Kidney (tissue), 14 donors: ENCODE results near the gene PLAC1. TPM values are rescaled to one million over a fixed set of nuclear protein-coding genes. Genes with fewer than 3 reads are reported as not detected.

Experiments
- DNase-seq, 5 donors: peaks; one replicate each; pipeline ENCODE4 v3.0.0-alpha.2; 2013 to 2020
- FAIRE-seq: peaks from 2 replicates; lab custom pipeline; 2012; peaks lifted over from hg19 to GRCh38; lab: Jason Lieb, UNC
- H3K27ac ChIP-seq, 2 donors: one replicate each; pipeline ENCODE4 v1.7.0; 2013; ENCODE audit warnings: low read depth in 2 of 2, low read length in 2 of 2, inconsistent platforms in 1 of 2
- H3K27me3 ChIP-seq: one replicate; pipeline ENCODE4 v1.7.1; 2013; ENCODE audit warnings: low read length, inconsistent platforms; ENCODE audit not compliant: control insufficient read depth, insufficient read depth
- H3K36me3 ChIP-seq, 3 donors: one replicate each; pipeline versions ENCODE4 v1.7.0 to v1.7.1; 2013; ENCODE audit warnings: low read length in 3 of 3, control low read depth in 1 of 3, inconsistent platforms in 1 of 3; ENCODE audit not compliant: insufficient read depth in 3 of 3, control insufficient read depth in 2 of 3
- H3K4me1 ChIP-seq, 3 donors: one replicate each; pipeline versions ENCODE4 v1.7.0 to v1.7.1; 2013; ENCODE audit warnings: low read length in 3 of 3, inconsistent platforms in 1 of 3, low read depth in 1 of 3; ENCODE audit not compliant: control insufficient read depth in 2 of 3, insufficient read depth in 2 of 3
- H3K4me3 ChIP-seq, 3 donors: one replicate each; pipeline versions ENCODE4 v1.7.0 to v1.8.1; 2013; ENCODE audit warnings: low read length in 3 of 3, control low read depth in 1 of 3, inconsistent platforms in 1 of 3
- H3K9ac ChIP-seq, 3 donors: one replicate each; pipeline versions ENCODE4 v1.7.0 to v1.7.1; 2013; ENCODE audit warnings: low read length in 3 of 3, control low read depth in 1 of 3, inconsistent platforms in 1 of 3
- H3K9me3 ChIP-seq, 3 donors: one replicate each; pipeline versions ENCODE4 v1.7.0 to v1.7.1; 2013; ENCODE audit warnings: low read length in 3 of 3, control low read depth in 1 of 3, inconsistent platforms in 1 of 3; ENCODE audit not compliant: control insufficient read depth in 2 of 3, insufficient read depth in 1 of 3
- CTCF ChIP-seq: IDR thresholded peaks from 3 replicates; pipeline ENCODE4 v1.5.1; 2012; ENCODE audit warnings: mild to moderate bottlenecking, moderate library complexity, borderline replicate concordance; ENCODE audit not compliant: insufficient read depth; ENCODE audit errors: extremely low read depth
- intact Hi-C: fragments of 100-400 bp; cut with DNase I; formaldehyde crosslinking; loops from one replicate; pipeline ENCODE4 v1.11.1; 2022
- polyA plus RNA-seq: library from polyadenylated mRNA; stranded (reverse); fragments of 350-450 nt; fragmentation: Illumina TruSeq; extraction: RNeasy Lipid Tissue Mini Kit (QIAGEN cat#74804); gene quantifications from one replicate; pipeline ENCODE4 v1.2.3, GENCODE V29; 2014; ENCODE audit warnings: low read depth, low replicate concordance; ENCODE audit not compliant: insufficient read depth
- total RNA-seq: library from RNA; stranded (reverse); fragmentation: NEBNext Ultra II Directional; extraction: Animal tissue kit (Norgen Biotek cat#: 25700); gene quantifications from one replicate; pipeline ENCODE4 v1.2.1, GENCODE V29; 2021
- donor health status: control.
- donor health status: control.
- donor health status: control.
- donor health status: control.
- donor health status: control.
- donor health status: DM: yes; HTN: yes; CAD: no.
- donor health status: Normal renal cell carcinoma (clear cell type).

The PLAC1 gene
- total and polyA plus RNA-seq, 2 donors from 2014 or later = not detected

DNA sequence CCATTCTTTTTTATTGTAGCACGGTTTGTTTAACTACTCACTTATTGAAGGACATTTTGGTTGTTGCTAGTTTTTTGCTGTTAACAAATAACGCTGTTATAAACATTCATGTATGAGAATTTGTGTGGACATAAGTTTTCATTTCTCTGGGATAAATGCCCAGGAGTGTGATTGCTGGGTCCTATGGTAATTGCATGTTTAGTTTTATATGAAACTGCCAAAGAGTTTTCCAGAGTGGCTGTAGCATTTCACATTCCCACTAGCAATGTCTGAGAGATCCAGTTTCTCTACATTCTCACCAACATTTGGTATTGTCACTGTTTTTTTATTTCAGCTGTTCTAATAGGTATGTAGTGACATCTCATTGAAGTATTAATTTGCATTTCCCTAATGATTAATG is 66.8 kb downstream of the PLAC1 start:
- DNase-seq (no peak), FAIRE-seq (no peak)
- Histone ChIP-seq H3K9ac (no peak overlapping the region), H3K9me3 (no peaks in the 10 kb centered on the region), H3K4me1 (no peaks in the 10 kb centered on the region), H3K36me3 (no peaks in the 10 kb centered on the region), H3K27me3 (no peaks in the 10 kb centered on the region), H3K27ac (no peak overlapping the region), H3K4me3 (no peak overlapping the region)
- intact Hi-C loops = no loop called here
- no peak for TF ChIP-seq CTCF

- no peak for FAIRE-seq
These were observed 69.5 kb downstream of the PLAC1 start for GRCh38 chrX:134588806-134589205.

GRCh38 chrX:134580907-134581306 is 77.4 kb downstream of the PLAC1 start:
- intact Hi-C loops = no loop called here
- FAIRE-seq = no peak
- no peaks in the 10 kb centered on the region for H3K4me1 ChIP-seq
- no peak overlapping the region for H3K9ac ChIP-seq
- H3K36me3 ChIP-seq = no peaks in the 10 kb centered on the region
- H3K9me3 ChIP-seq = no peaks in the 10 kb centered on the region
- DNase-seq = no peak
- TF ChIP-seq CTCF = no peak
- no peak overlapping the region for H3K4me3 ChIP-seq
- no peak overlapping the region for H3K27ac ChIP-seq
- H3K27me3 ChIP-seq = peaks cover 2% of the 10 kb centered on the region

More at GRCh38 chrX:134588806-134589205, 69.5 kb downstream of the PLAC1 start:
- Histone ChIP-seq H3K9me3 (no peaks in the 10 kb centered on the region), H3K4me1 (no peaks in the 10 kb centered on the region), H3K9ac (no peak overlapping the region), H3K36me3 (no peaks in the 10 kb centered on the region), H3K27me3 (no peaks in the 10 kb centered on the region), H3K4me3 (no peak overlapping the region), H3K27ac (no peak overlapping the region)
- TF ChIP-seq CTCF = no peak
- intact Hi-C loops = no loop called here
- DNase-seq = no peak

GRCh38 chrX:134573683-134574035 is 84.6 kb downstream of the PLAC1 start:
- FAIRE-seq = no peak
- Histone ChIP-seq H3K9me3 (no peaks in the 10 kb centered on the region), H3K27ac (no peak overlapping the region), H3K36me3 (no peaks in the 10 kb centered on the region), H3K9ac (no peak overlapping the region), H3K27me3 (no peaks in the 10 kb centered on the region), H3K4me1 (no peaks in the 10 kb centered on the region), H3K4me3 (no peak overlapping the region)
- intact Hi-C loops = no loop called here
- no peak for DNase-seq
- TF ChIP-seq CTCF = no peak
